K562 (cell line): ENCODE data around the gene AGPAT4. TPM values are rescaled to one million over a fixed set of nuclear protein-coding genes. Genes with fewer than 3 reads are reported as not detected.
A peak's percentile ranks its signal among the peaks of the same experiment; 100 is the strongest.

Experiments
- ELF4 ChIP-seq: fragments of 450-650 bp; formaldehyde crosslinking; IDR thresholded peaks from 2 replicates; pipeline ENCODE4 v1.4.0; 2022; ENCODE audit warnings: missing genetic modification characterization
- SMARCA4 ChIP-seq: fragments of 450-650 bp; IDR thresholded peaks from 2 replicates; pipeline ENCODE4 v1.6.1; 2016
- TBP ChIP-seq: optimal IDR thresholded peaks from 2 replicates; pipeline ENCODE3; 2011; ENCODE audit warnings: low read depth, low read length, improper control_type of control experiment
- TRIM28 ChIP-seq: fragments of 450-650 bp; IDR thresholded peaks from 2 replicates; pipeline ENCODE4 v1.6.1; 2017
- polyA plus RNA-seq, 8 experiments: library from polyadenylated mRNA; depleted of rRNA in 4 of 8; stranded (reverse) in 5 of 8; unstranded in 3 of 8; fragments of >200 nt; fragmentation: Nextera tagmentation in 2 of 8; fragmentation: Illumina TruSeq in 1 of 8; extraction: Ambion mirVana in 2 of 8; extraction: Trizol in 1 of 8; gene quantifications; 2 replicates each; pipeline versions ENCODE4 v1.2.1 to v1.2.3, GENCODE V29; 2011 to 2014; ENCODE audit warnings: inconsistent platforms in 1 of 8, missing spikeins in 1 of 8
- total RNA-seq, 7 experiments: library from RNA; depleted of rRNA in 6 of 7; stranded (reverse); fragments of >200 nt in 6 of 7; fragmentation: Illumina TruSeq in 2 of 7; extraction: Trizol in 2 of 7; gene quantifications; 2 replicates each; pipeline versions ENCODE4 v1.2.1 to v1.2.3, GENCODE V29; 2011 to 2021; ENCODE audit warnings: low replicate concordance in 1 of 7
- TF ChIP-seq, protein P1 (sequence below), 2 experiments: fragments of 200-800 bp in 1 of 2; sonication (Bioruptor generic) in 1 of 2; sonication (generic) in 1 of 2; formaldehyde crosslinking in 1 of 2; IDR thresholded peaks in 1 of 2; conservative IDR thresholded peaks in 1 of 2; 2 replicates each; pipeline versions ENCODE4 v1.5.0 to v1.6.1; 2016 to 2020; ENCODE audit warnings: missing compliant biosample characterization in 1 of 2, missing genetic modification characterization in 1 of 2, missing genetic modification reagents in 1 of 2
- TF ChIP-seq, protein P2 (sequence below): fragments of 450-650 bp; IDR thresholded peaks from 2 replicates; pipeline ENCODE4 v1.6.1; 2018; ENCODE audit not compliant: partially characterized antibody
- TF ChIP-seq, protein P3 (sequence below): fragments of 150-350 bp; IDR thresholded peaks from 2 replicates; pipeline ENCODE4 v1.6.1; 2014; ENCODE audit warnings: low read depth, mild to moderate bottlenecking, low read length, borderline replicate concordance

AGPAT4 gene
- total and polyA plus RNA-seq, 9 of the 15 experiments (the other 6 are each of a cell fraction or from before 2014, with no cell fraction given) = 2.2 to 15.0 (median 5.7) TPM

DNA sequence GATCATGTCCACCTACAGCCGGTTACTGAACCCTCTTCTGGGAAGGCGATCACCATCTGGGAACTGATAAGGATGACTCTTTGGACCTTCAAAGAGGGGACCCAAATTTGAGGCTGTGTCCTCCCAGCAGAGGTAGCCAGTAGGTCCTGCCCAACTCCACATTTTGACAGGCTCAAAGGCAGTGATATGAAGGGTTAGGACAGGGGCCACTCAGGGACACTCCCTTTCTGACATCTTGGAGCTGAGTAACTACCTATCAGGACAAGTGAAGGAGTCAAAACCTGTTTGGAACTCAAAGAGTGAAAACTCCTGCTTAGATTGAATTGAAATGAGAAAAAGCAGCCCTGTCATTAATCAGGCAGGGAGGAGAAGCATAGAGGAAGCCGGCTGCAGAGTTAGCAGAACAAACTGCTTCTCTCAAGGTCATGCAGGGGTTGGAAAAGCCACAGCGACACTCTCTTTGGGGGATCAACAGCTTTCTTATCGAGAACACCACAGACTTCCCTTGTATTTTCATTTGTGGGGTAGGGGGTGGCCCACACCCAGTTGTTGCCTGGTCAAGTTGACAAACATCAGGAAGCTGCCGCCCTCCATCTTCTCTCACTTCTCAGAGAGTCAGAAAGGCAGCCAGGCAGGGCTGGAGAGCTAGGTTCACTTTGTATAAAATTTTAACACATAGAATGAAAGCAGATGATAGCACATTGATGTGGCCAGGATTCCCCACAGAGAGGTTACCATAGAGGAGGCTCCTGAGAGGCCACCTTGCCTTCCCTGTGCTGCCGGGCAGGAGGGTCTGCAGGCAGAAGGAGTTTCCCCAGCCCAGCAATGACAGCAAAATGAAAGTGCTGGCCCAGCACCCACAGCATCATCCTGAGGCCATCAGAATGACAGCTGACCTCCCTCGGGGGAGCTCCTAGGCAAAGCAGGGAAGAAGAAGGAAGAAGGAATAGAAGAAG is 47.6 kb downstream of the AGPAT4 start (continued):
- TF ChIP-seq, protein P1, sequence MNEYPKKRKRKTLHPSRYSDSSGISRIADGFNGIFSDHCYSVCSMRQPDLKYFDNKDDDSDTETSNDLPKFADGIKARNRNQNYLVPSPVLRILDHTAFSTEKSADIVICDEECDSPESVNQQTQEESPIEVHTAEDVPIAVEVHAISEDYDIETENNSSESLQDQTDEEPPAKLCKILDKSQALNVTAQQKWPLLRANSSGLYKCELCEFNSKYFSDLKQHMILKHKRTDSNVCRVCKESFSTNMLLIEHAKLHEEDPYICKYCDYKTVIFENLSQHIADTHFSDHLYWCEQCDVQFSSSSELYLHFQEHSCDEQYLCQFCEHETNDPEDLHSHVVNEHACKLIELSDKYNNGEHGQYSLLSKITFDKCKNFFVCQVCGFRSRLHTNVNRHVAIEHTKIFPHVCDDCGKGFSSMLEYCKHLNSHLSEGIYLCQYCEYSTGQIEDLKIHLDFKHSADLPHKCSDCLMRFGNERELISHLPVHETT (CRISPR knock-in tag; conservative IDR thresholded peaks at IDR 0.05 in 1 of 2, IDR thresholded peaks at IDR 0.05 in 1 of 2) = peak in 1 of 2 experiments; percentile 79; a peak in 2 of 4 replicates
- TF ChIP-seq TBP (peak; percentile 47), TRIM28 (0 out of 2 replicates have a peak, but pooled peaks have one; percentile 20), SMARCA4 (peak; percentile 66; the same call in 1 of the 2 replicates), ELF4 (peak; percentile 31; the same call in 1 of the 2 replicates)
- TF ChIP-seq, protein P2, sequence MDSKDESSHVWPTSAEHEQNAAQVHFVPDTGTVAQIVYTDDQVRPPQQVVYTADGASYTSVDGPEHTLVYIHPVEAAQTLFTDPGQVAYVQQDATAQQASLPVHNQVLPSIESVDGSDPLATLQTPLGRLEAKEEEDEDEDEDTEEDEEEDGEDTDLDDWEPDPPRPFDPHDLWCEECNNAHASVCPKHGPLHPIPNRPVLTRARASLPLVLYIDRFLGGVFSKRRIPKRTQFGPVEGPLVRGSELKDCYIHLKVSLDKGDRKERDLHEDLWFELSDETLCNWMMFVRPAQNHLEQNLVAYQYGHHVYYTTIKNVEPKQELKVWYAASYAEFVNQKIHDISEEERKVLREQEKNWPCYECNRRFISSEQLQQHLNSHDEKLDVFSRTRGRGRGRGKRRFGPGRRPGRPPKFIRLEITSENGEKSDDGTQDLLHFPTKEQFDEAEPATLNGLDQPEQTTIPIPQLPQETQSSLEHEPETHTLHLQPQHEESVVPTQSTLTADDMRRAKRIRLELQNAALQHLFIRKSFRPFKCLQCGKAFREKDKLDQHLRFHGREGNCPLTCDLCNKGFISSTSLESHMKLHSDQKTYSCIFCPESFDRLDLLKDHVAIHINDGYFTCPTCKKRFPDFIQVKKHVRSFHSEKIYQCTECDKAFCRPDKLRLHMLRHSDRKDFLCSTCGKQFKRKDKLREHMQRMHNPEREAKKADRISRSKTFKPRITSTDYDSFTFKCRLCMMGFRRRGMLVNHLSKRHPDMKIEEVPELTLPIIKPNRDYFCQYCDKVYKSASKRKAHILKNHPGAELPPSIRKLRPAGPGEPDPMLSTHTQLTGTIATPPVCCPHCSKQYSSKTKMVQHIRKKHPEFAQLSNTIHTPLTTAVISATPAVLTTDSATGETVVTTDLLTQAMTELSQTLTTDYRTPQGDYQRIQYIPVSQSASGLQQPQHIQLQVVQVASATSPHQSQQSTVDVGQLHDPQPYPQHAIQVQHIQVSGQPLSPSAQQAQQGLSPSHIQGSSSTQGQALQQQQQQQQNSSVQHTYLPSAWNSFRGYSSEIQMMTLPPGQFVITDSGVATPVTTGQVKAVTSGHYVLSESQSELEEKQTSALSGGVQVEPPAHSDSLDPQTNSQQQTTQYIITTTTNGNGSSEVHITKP = no peak
- TF ChIP-seq, protein P3, sequence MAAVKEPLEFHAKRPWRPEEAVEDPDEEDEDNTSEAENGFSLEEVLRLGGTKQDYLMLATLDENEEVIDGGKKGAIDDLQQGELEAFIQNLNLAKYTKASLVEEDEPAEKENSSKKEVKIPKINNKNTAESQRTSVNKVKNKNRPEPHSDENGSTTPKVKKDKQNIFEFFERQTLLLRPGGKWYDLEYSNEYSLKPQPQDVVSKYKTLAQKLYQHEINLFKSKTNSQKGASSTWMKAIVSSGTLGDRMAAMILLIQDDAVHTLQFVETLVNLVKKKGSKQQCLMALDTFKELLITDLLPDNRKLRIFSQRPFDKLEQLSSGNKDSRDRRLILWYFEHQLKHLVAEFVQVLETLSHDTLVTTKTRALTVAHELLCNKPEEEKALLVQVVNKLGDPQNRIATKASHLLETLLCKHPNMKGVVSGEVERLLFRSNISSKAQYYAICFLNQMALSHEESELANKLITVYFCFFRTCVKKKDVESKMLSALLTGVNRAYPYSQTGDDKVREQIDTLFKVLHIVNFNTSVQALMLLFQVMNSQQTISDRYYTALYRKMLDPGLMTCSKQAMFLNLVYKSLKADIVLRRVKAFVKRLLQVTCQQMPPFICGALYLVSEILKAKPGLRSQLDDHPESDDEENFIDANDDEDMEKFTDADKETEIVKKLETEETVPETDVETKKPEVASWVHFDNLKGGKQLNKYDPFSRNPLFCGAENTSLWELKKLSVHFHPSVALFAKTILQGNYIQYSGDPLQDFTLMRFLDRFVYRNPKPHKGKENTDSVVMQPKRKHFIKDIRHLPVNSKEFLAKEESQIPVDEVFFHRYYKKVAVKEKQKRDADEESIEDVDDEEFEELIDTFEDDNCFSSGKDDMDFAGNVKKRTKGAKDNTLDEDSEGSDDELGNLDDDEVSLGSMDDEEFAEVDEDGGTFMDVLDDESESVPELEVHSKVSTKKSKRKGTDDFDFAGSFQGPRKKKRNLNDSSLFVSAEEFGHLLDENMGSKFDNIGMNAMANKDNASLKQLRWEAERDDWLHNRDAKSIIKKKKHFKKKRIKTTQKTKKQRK = 0 out of 2 replicates have a peak, but pooled peaks have one; percentile 13
